Measurements from ENCODE around the gene CDC42EP3.

Gene CDC42EP3

DNA sequence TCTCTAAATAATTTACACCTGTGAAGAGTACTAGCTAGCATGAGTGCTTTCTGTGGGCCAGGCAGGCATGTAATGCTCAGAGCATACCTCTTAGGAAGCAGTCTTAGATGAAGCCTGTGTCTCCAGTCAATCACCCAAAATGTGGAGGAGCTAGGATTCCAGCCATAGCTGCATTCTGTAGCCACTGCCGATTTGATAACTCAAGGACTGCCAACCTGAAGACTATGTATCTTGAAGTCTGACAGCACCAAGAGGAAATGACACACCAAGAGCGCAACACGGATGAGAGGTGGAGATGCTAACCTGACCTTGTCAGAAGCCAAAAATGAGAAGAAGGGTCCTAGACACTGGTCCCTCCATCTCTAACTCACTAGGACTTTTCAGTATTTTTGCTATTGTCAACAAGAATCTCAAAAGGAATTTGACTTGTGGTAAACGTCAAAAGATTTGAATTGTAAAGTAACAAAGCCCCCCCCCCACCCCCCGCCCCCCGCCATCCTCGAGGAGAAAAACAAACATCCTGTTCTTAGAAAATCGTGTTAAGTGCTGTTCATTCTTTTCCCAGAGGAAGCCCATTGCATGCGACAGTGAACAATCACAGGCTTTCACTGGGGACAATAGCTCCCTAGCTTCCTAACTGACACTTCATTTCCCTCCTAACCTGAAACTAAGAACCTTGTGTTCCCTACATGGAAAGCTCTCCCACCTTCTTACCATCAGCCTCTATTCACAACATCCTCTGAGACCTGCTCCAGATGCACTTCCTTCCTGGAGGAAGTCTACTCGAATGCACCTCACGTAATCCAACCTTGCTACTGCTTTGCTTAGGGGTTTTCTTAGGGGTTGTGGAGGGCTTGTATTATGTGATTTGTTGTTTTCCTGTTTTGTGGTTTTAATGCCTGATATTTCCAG, 14.7 kb downstream of the CDC42EP3 start:
- no peak for DNase-seq (ENCODE audit: low read depth in 2 of 2)

DNA sequence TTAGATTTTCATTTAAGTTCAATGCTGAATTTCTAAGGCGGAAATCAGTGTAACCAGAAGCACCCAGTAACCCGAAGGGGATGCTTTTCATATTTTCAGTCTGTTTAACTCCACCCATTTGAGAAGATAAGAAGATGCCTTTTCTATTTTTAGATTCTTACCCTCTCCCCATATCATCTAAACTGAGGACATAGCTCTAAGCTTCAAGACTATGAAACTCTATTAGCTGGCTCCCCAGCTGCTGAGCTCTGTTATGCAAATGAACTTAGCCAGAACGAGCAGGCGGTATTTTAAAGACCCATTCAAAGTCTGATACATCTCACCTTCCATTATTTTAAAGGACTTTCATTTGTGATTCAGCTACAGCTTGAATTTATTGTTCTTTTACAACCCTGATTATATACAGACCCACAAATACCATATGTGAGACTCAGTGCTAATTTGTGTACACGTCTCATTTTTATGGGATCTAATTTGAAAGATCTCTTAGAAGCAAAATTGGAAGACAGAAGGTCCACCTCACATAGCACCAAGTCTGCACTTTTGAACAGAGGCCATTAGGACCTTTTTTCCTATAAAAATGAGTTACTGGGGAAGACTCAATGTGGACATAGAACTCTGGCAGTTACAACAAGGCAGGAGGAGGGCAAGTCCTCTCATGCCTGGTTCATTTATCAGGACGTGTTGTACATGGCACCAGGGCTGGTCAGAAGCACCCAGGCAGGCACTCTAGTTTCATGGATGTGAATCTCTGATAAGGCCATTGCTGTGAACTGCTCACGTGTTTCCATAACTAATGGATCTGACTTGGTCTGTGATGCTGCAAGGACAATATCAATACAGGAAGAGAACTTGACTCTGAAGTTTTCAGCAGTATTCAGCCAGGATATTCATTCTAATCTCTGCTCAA, 16.3 kb downstream of the CDC42EP3 start:
- no peak for DNase-seq (ENCODE audit: low read depth in 2 of 2)

DNA sequence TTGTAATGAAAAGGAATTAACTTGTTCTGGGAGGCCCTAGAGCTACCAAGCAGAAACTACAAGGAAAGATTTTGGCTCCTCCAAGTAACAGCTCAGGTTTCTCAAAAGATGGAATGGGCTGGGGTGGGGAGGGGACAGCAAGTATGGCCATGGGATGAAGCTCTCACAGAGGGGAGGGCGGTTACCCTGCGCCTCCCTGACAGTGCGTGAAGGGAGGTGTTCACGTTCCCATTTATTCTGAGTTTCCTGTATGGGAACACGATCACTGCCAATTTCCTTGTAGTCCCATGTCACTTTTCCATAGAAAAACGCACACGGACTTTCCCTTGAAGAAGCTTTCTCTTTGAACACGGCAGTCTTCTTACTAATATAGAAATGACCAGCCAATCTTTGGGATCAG, 17.0 kb downstream of the CDC42EP3 start:
- DNase-seq (ENCODE audit: low read depth in 2 of 2), result no peak

DNA sequence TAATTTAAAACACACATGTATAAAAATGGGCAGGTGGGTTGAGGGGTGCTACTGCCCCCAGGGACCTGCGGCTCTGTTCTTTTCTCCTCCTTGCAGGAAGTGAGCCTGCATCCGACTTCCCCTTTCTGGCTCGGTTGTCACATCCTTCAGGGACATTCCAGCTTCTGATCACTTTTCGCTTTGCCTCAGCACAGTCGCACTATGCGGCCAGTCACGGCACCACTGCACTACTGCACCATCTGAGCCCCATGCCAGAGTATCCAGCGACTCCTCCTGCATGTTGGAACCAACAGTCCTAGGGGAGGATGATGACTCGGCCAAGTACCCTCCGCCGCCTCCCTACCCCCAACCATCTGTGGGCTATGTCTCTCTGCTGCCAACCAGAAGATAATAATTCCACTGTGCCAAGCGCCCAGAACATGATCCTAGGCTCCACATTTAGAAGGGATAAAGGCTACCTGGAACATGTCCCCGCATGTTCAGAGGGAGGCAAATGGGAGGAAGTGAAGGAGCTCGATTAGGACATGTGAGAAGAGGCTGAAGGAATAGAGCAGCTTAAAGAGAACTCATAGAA, 17.6 kb downstream of the CDC42EP3 start:
- no peak for DNase-seq (ENCODE audit: low read depth in 2 of 2)

DNA sequence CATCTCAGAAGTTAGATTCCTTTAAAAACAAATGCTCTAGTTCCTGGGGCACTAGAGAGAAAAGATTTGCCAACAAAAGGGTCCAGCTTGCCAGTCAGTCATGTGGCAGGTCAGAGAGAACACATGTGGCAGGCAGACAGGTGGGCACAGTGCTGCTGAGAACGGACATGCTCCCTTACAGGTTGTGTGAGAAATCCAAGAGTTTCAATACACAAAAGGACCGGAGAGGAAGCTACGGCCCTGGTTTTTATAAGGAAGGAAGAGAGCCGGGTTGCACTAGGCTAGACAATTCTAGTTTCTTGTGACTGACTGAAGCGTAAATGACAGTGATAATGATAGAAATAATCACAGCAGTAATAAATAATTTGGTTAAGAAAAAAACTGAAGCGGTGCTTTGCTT, 18.3 kb downstream of the CDC42EP3 start:
- DNase-seq (ENCODE audit: low read depth in 2 of 2), result no peak

DNA sequence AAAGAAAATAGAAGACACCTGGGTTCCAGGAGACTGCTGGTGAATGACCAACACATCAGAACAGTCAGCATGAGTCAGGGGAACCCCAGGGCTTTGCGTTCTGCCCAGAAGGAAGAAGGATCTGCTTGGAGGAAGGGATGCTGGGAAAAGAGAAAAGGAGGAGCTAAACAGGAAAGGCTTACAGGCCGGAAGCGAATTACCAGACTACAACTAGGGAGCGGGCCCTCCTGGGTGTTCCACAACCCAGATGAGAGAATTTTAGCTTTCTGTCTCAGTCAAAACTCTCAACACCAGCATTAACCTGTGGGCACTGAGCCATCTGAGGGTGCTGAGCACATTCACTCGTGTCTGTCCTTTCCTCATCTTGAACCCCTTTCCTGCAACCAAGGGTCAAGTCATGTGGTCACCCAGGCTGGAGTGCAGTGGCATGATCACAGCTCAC, 19.2 kb downstream of the CDC42EP3 start:
- DNase-seq (ENCODE audit: low read depth in 2 of 2), result no peak

DNA sequence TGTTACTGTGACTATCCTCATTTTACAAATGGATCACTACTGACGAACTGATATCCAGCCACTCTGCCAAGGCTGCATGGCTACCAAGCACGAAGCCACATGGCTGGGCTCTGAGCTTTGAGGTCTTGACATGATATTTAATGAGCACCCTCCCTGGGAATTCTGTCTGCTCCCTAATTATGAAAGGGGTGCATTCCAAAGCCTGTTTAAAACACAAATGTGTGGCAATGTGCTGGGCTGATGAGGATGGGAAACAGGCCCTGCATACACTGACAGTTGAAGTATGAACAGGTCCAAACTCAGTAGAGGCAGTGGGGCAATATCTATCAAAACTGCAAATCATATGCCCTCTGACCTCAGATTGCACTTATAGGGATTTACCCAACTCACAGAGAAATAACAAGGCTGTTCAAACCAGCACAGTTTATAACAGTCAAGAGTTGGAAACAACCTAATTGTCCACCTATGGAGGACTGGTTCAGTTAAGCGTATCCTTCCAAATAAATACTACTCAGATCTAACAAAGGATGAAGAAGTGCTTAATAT, 20.8 kb downstream of the CDC42EP3 start:
- DNase-seq (ENCODE audit: low read depth in 2 of 2), result no peak

DNA sequence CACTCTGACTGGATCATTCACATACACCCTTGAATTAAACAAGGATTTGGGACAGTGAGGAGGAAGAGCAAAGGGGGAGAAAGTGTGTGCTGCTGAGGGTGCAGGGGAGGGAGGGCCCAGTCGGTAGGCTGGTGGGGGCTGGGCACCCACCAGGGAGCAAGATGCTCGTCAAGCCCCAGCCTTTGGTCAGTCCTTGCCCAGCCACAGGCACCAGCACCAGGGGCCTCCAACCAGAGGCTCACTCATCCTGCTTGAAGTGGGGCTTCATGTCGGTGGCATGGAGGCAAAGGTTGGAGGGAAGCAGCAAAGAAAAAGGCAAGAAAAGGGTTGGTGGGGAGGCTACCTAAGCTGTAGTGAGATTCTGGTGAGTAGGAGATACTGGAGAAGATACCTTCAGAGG, 21.9 kb downstream of the CDC42EP3 start:
- DNase-seq (ENCODE audit: low read depth in 2 of 2), result no peak

DNA sequence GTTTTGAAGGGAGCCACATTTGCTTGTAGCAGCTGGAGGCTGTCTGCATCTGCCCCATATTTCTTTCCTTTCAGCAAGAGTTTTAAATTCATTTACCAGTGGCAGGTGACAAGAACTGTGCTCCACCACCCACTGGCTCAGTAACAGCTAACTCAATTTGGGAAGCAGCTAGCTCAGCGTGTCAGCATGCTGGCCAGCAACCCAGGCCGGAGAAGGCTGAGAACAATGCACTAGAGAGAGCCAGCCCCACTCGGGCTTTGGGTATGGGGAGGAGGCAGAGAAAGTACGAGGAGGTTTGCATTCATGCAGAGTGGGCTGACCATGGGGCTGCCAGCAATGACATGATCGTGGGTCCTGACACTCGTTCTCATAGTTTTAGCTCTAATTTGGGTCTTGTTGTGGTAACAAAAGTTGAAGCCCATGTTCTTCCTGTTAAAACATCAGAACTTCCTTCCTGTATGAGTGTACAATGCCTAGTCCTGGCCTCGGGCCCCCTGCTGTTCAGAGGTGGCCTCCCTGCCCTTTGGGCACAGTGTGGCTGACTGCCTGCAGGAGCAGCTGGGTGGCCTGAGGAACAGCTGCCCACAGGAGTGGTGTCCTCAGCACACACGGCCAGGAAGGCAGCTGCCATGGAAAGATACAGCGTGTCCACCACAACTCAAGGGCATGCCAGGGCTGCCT, 23.0 kb downstream of the CDC42EP3 start:
- no peak for DNase-seq (ENCODE audit: low read depth in 2 of 2)

DNA sequence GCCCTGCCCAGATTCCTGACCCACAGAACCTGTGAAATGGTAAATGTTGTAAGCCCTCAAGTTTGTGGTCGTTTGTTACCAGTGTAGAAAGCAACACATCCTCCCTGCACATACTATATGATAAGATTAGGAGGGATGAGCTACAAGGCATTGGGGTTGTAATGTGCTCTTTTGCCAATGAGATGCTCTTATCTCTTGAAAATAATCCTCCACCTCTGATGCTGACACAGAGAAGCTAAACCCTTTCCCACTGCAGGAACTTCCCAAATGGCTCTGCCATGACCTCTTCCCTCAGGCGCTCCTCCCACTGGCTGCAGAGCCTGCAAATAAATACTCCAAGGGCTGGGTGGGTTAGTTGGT, 23.5 kb downstream of the CDC42EP3 start:
- DNase-seq (ENCODE audit: low read depth in 2 of 2), result no peak

DNA sequence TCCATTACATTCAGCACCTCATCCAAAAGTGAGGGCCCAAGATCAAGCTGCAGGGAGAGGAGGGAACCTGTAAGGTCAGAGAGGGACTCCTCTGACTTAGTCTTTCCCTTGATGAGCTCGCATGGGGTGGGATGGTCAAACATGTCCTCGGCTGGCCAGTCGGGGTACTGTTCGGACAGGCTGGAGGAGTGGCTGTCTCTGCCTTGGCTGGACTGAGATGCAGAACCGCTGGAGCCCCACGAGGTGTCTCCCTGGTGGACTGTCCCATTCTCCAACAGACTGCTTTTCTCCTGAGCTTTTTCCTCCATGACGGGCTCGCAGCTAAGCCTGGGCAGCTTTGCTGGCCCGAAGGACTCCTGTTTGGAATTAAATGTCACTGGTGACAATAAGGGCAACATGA, 25.6 kb downstream of the CDC42EP3 start:
- no peak for DNase-seq (ENCODE audit: low read depth in 2 of 2)

DNA sequence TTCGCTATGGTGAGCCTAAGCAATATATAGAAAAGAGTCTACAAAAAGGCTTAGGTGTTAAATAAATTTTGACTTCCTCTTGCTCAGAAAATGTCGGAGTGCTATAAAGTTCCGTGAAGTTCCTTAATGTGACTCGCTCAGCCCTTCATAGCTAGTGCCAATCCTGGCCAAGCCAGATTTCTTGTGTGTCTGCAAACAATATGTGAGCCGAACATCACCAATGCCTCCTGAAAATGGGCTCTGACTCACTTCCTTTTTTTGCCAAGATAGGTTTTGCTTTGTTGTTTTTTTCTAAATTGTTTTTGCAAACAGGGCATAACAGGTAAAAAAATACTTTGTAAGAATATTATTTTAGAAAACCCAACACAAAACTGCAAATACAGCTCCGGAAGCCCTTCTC, 26.1 kb downstream of the CDC42EP3 start:
- no peak for DNase-seq (ENCODE audit: low read depth in 2 of 2)

DNA sequence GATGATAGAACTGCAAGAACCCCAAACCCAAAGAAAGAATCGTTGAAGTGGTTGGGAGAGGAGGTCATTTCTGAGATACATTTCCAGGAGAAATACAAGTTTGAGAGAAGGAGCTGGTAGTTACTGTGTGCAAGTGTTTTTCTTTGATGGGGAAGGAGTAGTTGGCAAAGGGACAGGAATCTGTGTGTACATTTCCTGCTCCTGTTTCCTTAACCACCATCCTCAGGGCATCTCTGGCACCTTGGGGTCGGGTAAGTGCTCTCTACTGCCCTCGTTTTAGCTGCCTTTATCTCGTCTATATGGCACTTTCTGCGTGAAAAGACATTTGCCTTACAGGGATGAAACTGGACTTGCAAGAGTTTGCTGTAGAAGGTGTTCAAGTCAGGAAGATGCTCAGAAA, 27.3 kb downstream of the CDC42EP3 start:
- no peak for DNase-seq (ENCODE audit: low read depth in 2 of 2)

DNA sequence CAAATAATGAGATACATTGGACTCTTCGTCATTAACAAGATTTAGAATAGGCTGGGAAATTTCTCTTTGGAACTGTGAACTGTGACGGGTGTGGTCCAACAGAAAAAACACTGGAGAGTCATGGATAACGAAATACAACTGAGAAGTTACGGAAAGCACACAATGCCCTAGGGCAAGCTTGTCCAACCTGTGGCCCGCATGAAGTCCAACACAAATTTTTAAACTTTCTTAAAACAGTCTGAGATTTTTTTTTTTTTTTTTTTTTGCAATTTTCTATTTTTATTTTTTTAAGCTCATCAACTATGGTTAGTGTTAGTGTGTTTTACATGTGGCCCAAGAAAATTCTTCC, 27.7 kb downstream of the CDC42EP3 start:
- DNase-seq (ENCODE audit: low read depth in 2 of 2), result no peak

DNA sequence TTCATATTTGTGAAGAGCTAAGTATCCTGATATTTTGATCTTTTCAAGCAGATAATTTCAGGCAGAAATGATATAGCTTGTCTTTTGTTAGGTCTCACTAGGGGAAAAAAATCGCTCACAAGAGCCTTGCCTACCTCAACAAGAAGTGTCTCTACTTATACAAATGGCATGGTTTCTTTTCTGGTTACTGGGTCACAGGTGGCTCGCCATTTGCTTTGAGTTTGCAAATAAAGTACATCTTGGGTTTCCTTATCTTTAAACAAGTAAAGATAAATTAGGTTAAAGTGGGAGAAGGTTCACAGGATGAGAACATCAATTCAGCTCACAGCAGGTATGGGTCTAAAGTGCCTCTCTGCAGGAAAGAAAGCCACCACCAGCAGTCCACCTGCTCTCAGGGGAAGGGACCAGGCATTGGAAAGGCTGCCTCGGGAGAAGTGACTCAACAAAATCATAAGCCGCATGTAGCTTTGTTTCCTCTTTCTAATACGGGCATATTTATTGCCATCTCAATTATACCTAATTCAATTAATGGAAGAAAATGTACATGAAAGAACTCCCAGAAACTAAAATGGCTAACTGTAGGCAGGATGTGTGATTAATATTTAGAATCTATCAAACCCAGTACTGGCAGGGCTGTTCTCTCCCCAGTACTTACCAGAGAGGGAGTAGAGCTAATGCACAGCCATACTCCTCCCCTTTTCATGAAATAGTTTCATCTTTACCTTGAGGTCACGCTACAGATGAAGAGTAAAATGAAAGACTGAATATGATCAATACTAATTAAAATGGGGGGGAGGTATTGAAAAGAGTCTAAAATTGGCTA, 28.3 kb downstream of the CDC42EP3 start:
- DNase-seq (ENCODE audit: low read depth in 2 of 2), result no peak

DNA sequence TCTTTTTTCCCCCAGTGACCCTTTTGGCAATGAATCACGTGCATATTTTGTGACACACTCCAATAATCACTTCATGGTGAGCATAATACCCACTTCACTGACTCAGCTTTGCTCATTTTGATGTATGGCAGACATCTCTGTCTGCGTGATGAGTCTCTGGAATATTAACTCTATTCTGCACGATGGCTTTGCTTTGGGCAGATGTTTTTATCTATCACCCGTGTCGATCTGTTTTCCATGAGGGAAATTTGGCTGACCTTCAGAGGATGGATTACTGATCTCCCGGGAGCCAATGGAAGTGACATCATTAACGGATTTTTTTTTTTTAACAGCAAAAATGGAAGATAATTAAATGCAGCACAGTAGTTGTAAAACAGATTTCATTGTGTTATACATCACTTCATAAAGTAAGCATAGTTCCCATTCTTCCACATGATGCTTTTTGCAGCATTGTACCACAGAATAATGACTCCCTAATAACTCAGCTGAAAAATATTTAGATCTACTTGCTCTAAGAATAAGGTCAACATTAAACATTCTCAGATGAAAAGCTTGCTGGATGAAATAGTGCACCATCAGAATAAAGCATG, 29.8 kb downstream of the CDC42EP3 start:
- no peak for DNase-seq (ENCODE audit: low read depth in 2 of 2)

DNA sequence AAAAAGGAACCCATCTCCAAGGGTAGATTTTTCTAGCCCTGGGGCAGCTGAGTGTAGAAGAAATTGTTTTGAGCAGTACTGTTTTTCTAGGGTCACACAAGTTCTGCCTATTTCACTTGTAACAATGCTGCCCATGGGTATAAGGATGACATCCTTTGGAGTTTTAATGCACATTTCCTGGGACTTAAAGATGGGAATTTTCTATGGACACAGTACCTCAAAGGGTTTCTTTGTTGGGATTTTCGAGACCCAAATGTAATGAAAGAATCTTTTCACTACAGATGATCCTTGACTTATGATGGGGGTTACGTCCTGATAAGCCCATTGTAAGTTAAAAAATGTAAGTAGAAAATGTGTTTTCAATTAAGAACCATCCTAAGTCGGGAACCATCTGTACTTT, 31.8 kb downstream of the CDC42EP3 start:
- no peak for DNase-seq (ENCODE audit: low read depth in 2 of 2)

DNA sequence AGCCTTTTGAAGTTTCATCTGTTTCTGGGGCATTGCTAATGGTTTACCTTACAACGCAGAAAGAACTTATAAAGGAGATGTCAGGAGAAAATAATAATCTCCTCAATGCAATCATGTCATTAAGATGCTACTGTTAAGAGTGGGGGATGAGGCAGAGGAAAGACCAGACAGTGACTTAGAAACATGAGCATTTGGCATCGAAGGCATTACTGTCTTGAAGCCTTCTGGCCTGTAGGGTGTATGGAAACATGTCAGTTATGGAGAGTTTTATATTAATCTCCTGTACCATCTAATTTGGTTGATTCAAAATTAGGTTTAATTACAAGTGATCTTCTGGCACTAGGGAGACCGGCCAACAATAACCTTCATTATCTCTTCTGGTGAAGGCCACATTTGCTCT, 32.5 kb downstream of the CDC42EP3 start:
- no peak for DNase-seq (ENCODE audit: low read depth in 2 of 2)

DNA sequence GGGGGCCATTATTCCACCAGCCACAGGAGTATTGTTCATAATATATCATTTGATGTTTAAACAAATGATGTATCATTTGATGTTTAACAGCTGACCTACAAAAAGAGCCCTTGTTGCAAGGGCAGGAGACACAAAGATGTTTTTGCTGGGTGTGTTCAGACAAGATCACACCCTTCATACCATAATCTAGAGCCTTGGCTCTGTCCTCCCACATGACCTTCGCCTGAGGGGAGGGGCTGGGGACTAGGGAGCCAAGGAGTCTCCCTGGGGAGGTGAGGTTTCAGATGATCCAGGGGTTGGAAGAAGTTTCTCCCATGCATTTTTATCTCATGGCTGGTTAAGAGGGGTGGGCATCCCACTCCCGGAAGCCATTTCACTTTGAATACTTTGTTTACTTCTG, 33.5 kb downstream of the CDC42EP3 start:
- DNase-seq (ENCODE audit: low read depth in 2 of 2), result no peak

DNA sequence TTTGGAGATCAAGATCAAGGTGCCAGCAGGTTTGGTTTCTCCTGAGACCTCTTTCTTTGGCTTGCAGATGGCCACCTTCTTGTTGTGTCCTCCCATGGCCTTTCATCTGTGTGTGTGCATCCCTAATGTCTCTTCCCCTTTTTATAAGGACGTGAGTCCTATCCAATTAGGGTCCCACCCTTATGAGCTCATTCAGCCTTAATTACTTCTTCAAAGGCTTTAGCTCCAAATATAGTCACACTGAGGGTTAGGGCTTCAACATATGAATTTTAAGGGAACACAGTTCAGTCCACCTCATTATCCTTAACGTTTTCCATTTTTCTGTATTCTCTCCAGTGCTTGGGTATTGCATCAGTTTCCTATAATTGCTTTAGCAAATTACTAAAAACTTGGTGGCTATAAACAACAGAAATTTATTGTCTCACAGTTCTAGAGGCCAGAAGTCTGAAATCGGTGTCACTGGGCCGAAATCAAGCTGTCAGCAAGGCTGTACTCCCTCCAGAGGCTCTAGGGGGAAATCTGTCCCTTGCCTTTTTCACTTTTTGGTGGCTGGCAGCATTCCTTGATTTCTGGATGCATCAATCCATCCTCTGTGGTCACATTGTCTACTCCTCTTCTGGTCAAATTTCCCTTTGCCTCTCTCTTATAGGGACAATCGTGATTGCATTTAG, 34.1 kb downstream of the CDC42EP3 start:
- DNase-seq (ENCODE audit: low read depth in 2 of 2), result no peak

All from stimulated activated CD4-positive, alpha-beta T cell treated with anti-CD3 and anti-CD28 coated beads, Interleukin-12 subunit alpha, Interleukin-12 subunit beta, amount 100 ng/mL, for 24 hours (primary cell).